Mesothelial cell of epicardium (in vitro differentiated cells): ENCODE measurements around the gene CLIC5. TPM values are rescaled to one million over a fixed set of nuclear protein-coding genes. Genes with fewer than 3 reads are reported as not detected.

Experiments used
- DNase-seq, 2 experiments: peaks; one replicate each; pipeline ENCODE4 v3.0.0; 2021; ENCODE audit warnings: low spot score in 2 of 2; ENCODE audit not compliant: unreplicated experiment in 2 of 2
- H3K27ac Mint-ChIP-seq: 2 replicates; pipeline ENCODE4 v1.8.0; 2021; ENCODE audit warnings: mixed read lengths
- H3K27me3 Mint-ChIP-seq: 2 replicates; pipeline ENCODE4 v1.8.0; 2021; ENCODE audit warnings: low read depth, mixed read lengths
- H3K36me3 Mint-ChIP-seq: 2 replicates; pipeline ENCODE4 v1.8.0; 2021; ENCODE audit warnings: mixed read lengths
- H3K4me1 Mint-ChIP-seq: 2 replicates; pipeline ENCODE4 v1.8.0; 2021; ENCODE audit warnings: mixed read lengths
- H3K4me3 Mint-ChIP-seq: 2 replicates; pipeline ENCODE4 v1.8.0; 2021; ENCODE audit warnings: mild to moderate bottlenecking, moderate library complexity, mixed read lengths
- H3K9me3 Mint-ChIP-seq: 2 replicates; pipeline ENCODE4 v1.8.0; 2021; ENCODE audit warnings: mixed read lengths
- total RNA-seq: library from RNA; stranded (reverse); gene quantifications from 3 replicates; pipeline ENCODE4 v1.2.1, GENCODE V29; 2021
- TF ChIP-seq, protein P1 (sequence below): fragments of 200-600 bp; sonication (generic); IDR thresholded peaks from one replicate; pipeline ENCODE4 v1.5.0; 2021; ENCODE audit warnings: antibody characterized with exemption; ENCODE audit not compliant: unreplicated experiment

CLIC5 gene
- total RNA-seq, 1 donor from 2014 or later = 1.8 TPM

DNA sequence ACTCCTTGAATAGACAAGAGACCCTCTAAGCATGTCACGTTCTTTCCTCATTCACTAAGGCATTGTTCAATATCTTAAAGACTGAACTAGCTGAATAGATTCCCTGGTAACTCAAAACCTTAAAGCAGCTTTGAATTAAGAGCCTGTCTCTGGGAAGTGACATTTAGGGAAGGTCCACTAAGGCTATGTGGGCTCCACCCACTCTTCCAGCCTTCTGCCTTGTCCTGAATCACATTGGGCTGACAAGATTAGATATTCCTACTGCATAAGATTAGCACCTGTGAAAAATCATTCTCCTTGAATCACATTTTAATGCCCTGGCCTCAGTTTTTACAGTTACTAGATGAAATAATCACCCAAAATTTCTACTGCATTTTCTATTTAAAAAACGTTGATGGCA, 36.3 kb downstream of the CLIC5 start:
- H3K27me3 Mint-ChIP-seq = no peaks in the 10 kb centered on the region
- H3K9me3 Mint-ChIP-seq = peaks cover 8% of the 10 kb centered on the region
- H3K27ac Mint-ChIP-seq = no peak overlapping the region
- no peaks in the 10 kb centered on the region for H3K4me1 Mint-ChIP-seq
- TF ChIP-seq, protein P1, sequence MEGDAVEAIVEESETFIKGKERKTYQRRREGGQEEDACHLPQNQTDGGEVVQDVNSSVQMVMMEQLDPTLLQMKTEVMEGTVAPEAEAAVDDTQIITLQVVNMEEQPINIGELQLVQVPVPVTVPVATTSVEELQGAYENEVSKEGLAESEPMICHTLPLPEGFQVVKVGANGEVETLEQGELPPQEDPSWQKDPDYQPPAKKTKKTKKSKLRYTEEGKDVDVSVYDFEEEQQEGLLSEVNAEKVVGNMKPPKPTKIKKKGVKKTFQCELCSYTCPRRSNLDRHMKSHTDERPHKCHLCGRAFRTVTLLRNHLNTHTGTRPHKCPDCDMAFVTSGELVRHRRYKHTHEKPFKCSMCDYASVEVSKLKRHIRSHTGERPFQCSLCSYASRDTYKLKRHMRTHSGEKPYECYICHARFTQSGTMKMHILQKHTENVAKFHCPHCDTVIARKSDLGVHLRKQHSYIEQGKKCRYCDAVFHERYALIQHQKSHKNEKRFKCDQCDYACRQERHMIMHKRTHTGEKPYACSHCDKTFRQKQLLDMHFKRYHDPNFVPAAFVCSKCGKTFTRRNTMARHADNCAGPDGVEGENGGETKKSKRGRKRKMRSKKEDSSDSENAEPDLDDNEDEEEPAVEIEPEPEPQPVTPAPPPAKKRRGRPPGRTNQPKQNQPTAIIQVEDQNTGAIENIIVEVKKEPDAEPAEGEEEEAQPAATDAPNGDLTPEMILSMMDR = no peak
- H3K4me3 Mint-ChIP-seq = no peak overlapping the region
- H3K36me3 Mint-ChIP-seq = peaks cover 2% of the 10 kb centered on the region
- no peak for DNase-seq

DNA sequence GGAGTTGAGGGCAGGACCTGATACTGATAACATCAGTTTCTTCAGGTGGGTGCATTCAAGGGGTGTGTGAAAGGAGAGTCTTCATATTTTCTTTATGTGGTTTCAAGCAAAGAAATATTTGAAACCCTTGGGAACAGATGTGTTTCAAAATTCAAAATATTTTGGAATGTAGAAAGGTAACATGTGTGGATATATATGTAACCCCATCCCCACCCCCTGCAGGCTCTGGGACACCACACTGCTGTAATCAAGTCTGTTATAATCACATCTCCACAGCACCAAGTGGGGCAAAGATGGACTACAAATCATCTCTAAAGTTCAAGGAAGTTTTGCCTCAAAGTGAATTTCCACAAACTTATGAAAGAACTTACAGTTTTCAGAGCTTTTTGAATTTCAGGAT, 41.1 kb downstream of the CLIC5 start:
- no peaks in the 10 kb centered on the region for H3K27me3 Mint-ChIP-seq

DNA sequence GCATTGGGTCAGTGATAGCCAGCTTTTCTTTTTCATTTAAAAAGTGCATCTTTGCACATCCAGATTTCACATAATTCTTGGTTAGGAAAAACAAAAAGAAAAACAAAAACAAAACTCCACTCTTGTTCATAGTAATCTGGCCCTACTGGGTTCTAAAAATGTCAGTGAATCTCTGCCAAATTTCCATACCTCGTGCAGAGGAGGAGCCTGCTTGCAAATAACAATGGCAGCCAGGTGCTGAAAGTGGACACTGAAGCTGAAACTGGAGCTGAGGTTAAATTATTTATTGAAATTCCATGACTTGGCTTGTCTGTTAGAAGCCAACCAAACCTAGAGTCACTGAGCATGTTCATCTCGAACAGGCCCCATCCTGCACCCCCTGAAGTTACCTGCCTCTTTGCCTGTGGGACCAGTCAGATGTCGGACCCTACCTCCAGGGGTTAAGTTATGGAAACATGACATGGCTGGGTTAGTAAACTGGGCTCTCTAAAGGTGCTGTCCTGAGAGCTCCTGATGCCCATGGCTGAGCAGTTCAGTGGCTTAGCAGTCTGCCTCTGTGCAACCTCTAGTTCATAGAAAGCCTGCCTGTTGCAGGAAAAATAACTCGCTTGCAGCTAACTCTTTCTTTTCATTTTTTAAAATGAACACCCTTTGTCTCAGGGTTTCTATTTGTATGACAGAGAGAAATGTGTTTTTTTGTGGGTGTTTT, 42.7 kb downstream of the CLIC5 start:
- Mint-ChIP-seq H3K9me3 (peaks cover 8% of the 10 kb centered on the region), H3K27ac (no peak overlapping the region), H3K36me3 (peaks cover 2% of the 10 kb centered on the region), H3K27me3 (no peaks in the 10 kb centered on the region), H3K4me1 (peaks cover 19% of the 10 kb centered on the region), H3K4me3 (no peak overlapping the region)
- no peak for DNase-seq
- TF ChIP-seq, protein P1 = no peak

More for the DNA sequence above, 41.1 kb downstream of the CLIC5 start:
- Mint-ChIP-seq H3K9me3 (peaks cover 8% of the 10 kb centered on the region), H3K4me1 (peaks cover 14% of the 10 kb centered on the region), H3K4me3 (no peak overlapping the region), H3K27ac (no peak overlapping the region), H3K36me3 (peaks cover 2% of the 10 kb centered on the region)
- DNase-seq = no peak
- TF ChIP-seq, protein P1 = no peak

DNA sequence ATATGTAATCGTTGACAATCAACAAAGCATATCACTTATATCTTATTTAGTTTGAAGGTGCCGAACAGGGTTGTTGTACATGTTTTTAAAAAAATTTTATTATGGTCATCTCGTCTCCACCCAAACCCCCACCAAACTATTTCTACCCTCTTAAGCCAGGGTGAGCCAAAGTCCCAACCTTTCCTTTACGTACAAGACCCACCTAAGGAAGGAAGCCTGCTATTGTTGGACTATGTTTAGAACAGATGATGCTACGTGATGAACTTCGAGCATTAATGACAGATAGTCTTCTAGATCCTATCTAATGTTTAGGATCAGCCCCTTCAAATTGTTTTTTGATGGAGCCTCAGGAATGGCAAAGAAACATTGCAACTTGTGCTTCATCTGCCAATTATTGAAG, 44.4 kb downstream of the CLIC5 start:
- no peaks in the 10 kb centered on the region for H3K27me3 Mint-ChIP-seq
- H3K9me3 Mint-ChIP-seq = peaks cover 8% of the 10 kb centered on the region
- no peak for DNase-seq
- H3K36me3 Mint-ChIP-seq = peaks cover 2% of the 10 kb centered on the region
- TF ChIP-seq, protein P1 = no peak
- no peak overlapping the region for H3K4me3 Mint-ChIP-seq
- peaks cover 25% of the 10 kb centered on the region for H3K4me1 Mint-ChIP-seq
- H3K27ac Mint-ChIP-seq = no peak overlapping the region

DNA sequence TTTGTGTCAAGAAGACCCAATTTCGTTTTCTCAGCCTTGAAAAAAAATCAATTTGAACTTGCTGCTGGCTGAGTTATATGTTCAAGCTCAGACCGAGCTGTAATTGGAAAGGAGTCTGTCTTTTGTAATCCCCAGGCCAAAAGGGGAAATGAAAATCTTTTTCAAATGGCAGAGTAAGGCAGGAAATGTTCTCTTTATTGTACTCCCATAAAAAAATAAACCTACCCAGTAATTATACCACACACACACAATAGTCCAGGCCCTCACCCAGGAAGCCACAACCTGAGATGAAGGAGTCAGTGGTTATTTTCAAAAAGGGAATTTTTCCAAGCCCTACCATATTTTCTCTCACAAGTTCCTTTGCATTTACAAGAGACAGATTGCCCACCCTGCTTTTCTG, 45.3 kb downstream of the CLIC5 start:
- TF ChIP-seq, protein P1 = no peak
- Mint-ChIP-seq H3K36me3 (peaks cover 2% of the 10 kb centered on the region), H3K9me3 (peaks cover 8% of the 10 kb centered on the region), H3K27ac (peak overlapping the region; percentile 39), H3K4me3 (no peak overlapping the region), H3K27me3 (no peaks in the 10 kb centered on the region), H3K4me1 (peaks cover 34% of the 10 kb centered on the region)
- DNase-seq = no peak
